ENCODE results near the gene ZSWIM2.

The ZSWIM2 gene

DNA sequence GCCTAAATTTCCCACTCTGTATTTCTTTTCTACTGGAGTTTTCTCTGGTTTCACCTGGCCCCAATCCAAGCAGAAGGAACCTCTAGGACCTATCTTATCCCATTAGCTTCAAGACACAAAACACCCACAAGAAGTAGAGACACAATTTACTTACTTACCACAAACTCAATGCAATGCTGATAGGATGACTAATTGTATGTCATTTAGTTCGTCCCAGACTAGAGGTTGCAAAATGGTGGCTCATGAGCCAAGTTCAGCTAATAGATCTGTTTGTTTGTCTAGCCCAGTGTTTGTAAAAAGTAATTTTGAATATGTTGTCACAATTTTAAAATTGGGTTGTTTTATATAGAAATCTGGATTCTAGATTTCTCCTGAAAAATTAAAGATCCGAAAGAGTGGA, 34.7 kb upstream of the ZSWIM2 start:
- Histone ChIP-seq H3K4me3 (ENCODE audit: low read length) (no peak overlapping the region), H3K36me3 (ENCODE audit: control insufficient read depth, insufficient read depth, low read length) (no peaks in the 10 kb centered on the region), H3K27me3 (ENCODE audit: control insufficient read depth, insufficient read depth, low read length) (no peaks in the 10 kb centered on the region), H3K9me3 (ENCODE audit: control insufficient read depth, insufficient read depth, low read length) (no peaks in the 10 kb centered on the region), H3K27ac (ENCODE audit: low read length) (no peak overlapping the region), H3K4me1 (ENCODE audit: control insufficient read depth, insufficient read depth, low read length) (no peaks in the 10 kb centered on the region)
- DNase-seq (ENCODE audit: low read depth, low spot score) = no peak
- no CpG with 5 or more reads among the region's 2 CpGs for WGBS (ENCODE audit: insufficient coverage, insufficient read length)

DNA sequence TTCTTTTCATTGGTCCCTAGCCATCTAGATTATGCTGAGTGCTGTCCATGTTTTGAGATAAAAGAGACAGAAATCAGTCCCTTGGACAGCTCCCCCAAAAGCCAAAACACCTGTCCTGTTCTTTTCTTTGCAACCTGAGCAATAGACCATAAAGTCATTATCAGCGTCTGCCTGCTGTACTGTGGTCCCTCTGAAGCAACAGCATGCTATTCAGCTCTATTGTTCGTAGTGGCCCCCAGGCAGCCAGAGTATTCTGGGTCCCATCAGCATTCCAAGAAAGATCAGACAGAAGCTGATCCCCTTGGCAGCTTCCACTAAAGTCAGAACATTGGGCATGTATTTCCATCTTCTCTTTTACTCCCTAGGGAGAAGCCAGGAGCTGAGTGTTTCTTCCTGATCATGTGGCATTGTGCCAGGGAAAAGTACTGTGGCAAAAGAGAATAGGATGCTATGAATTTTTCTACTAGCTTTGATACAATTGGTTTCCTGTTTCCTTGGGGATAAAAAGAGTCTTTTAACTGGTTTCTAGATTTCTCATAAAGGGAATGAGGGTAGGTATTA, 33.6 kb upstream of the ZSWIM2 start:
- Histone ChIP-seq H3K4me1 (ENCODE audit: control insufficient read depth, insufficient read depth, low read length) (no peaks in the 10 kb centered on the region), H3K9me3 (ENCODE audit: control insufficient read depth, insufficient read depth, low read length) (no peaks in the 10 kb centered on the region), H3K36me3 (ENCODE audit: control insufficient read depth, insufficient read depth, low read length) (no peaks in the 10 kb centered on the region), H3K4me3 (ENCODE audit: low read length) (no peak overlapping the region), H3K27ac (ENCODE audit: low read length) (no peak overlapping the region), H3K27me3 (ENCODE audit: control insufficient read depth, insufficient read depth, low read length) (no peaks in the 10 kb centered on the region)
- no CpG with 5 or more reads among the region's 2 CpGs for WGBS (ENCODE audit: insufficient coverage, insufficient read length)
- no peak for DNase-seq (ENCODE audit: low read depth, low spot score)

DNA sequence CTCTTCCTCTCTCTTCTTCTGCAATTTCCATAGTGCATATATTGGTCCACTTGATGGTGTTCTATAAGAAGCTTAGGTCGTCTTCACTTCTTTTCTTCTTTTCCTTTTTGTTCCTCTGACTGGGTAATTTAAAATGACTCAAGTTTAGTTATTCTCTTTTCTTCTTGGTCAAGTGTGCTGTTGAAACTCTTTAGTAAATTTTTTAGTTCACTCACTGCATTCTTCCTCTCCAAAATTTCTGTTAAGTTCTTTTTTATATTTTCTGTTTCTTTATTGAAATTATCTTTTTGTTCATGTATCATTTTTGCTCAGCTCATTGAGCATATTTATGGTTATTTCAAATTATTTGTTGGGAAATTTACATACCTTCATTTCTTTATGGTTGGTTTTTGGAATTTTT, 32.7 kb upstream of the ZSWIM2 start:
- H3K4me3 ChIP-seq (ENCODE audit: low read length) = no peak overlapping the region
- no CpG with 5 or more reads among the region's 1 CpG for WGBS (ENCODE audit: insufficient coverage, insufficient read length)
- no peaks in the 10 kb centered on the region for H3K4me1 ChIP-seq (ENCODE audit: control insufficient read depth, insufficient read depth, low read length)
- no peaks in the 10 kb centered on the region for H3K27me3 ChIP-seq (ENCODE audit: control insufficient read depth, insufficient read depth, low read length)
- H3K36me3 ChIP-seq (ENCODE audit: control insufficient read depth, insufficient read depth, low read length) = no peaks in the 10 kb centered on the region
- no peak for DNase-seq (ENCODE audit: low read depth, low spot score)
- no peaks in the 10 kb centered on the region for H3K9me3 ChIP-seq (ENCODE audit: control insufficient read depth, insufficient read depth, low read length)
- no peak overlapping the region for H3K27ac ChIP-seq (ENCODE audit: low read length)

GRCh38 chr2:186879312-186879711, 30.3 kb upstream of the ZSWIM2 start:
- no peak overlapping the region for H3K27ac ChIP-seq (ENCODE audit: low read length)
- H3K36me3 ChIP-seq (ENCODE audit: control insufficient read depth, insufficient read depth, low read length) = no peaks in the 10 kb centered on the region
- H3K9me3 ChIP-seq (ENCODE audit: control insufficient read depth, insufficient read depth, low read length) = no peaks in the 10 kb centered on the region
- no peaks in the 10 kb centered on the region for H3K4me1 ChIP-seq (ENCODE audit: control insufficient read depth, insufficient read depth, low read length)
- H3K4me3 ChIP-seq (ENCODE audit: low read length) = no peak overlapping the region
- no CpG with 5 or more reads among the region's 2 CpGs for WGBS (ENCODE audit: insufficient coverage, insufficient read length)
- DNase-seq (ENCODE audit: low read depth, low spot score) = no peak
- H3K27me3 ChIP-seq (ENCODE audit: control insufficient read depth, insufficient read depth, low read length) = no peaks in the 10 kb centered on the region

- H3K27ac ChIP-seq (ENCODE audit: low read length) = no peak overlapping the region
- no peak for DNase-seq (ENCODE audit: low read depth, low spot score)
- no peaks in the 10 kb centered on the region for H3K36me3 ChIP-seq (ENCODE audit: control insufficient read depth, insufficient read depth, low read length)
- no peaks in the 10 kb centered on the region for H3K9me3 ChIP-seq (ENCODE audit: control insufficient read depth, insufficient read depth, low read length)
- H3K27me3 ChIP-seq (ENCODE audit: control insufficient read depth, insufficient read depth, low read length) = no peaks in the 10 kb centered on the region
- H3K4me3 ChIP-seq (ENCODE audit: low read length) = no peak overlapping the region
- no CpG with 5 or more reads among the region's 4 CpGs for WGBS (ENCODE audit: insufficient coverage, insufficient read length)
- H3K4me1 ChIP-seq (ENCODE audit: control insufficient read depth, insufficient read depth, low read length) = no peaks in the 10 kb centered on the region
Measured at GRCh38 chr2:186874713-186875112, 25.7 kb upstream of the ZSWIM2 start.

GRCh38 chr2:186871881-186872280, 22.9 kb upstream of the ZSWIM2 start:
- no peaks in the 10 kb centered on the region for H3K27me3 ChIP-seq (ENCODE audit: control insufficient read depth, insufficient read depth, low read length)
- no peak for DNase-seq (ENCODE audit: low read depth, low spot score)
- no peak overlapping the region for H3K27ac ChIP-seq (ENCODE audit: low read length)
- H3K4me1 ChIP-seq (ENCODE audit: control insufficient read depth, insufficient read depth, low read length) = no peaks in the 10 kb centered on the region
- H3K9me3 ChIP-seq (ENCODE audit: control insufficient read depth, insufficient read depth, low read length) = no peaks in the 10 kb centered on the region
- H3K36me3 ChIP-seq (ENCODE audit: control insufficient read depth, insufficient read depth, low read length) = no peaks in the 10 kb centered on the region
- H3K4me3 ChIP-seq (ENCODE audit: low read length) = no peak overlapping the region
- no CpG with 5 or more reads among the region's 2 CpGs for WGBS (ENCODE audit: insufficient coverage, insufficient read length)

- Histone ChIP-seq H3K4me1 (ENCODE audit: control insufficient read depth, insufficient read depth, low read length) (no peaks in the 10 kb centered on the region), H3K27me3 (ENCODE audit: control insufficient read depth, insufficient read depth, low read length) (no peaks in the 10 kb centered on the region), H3K27ac (ENCODE audit: low read length) (no peak overlapping the region), H3K9me3 (ENCODE audit: control insufficient read depth, insufficient read depth, low read length) (no peaks in the 10 kb centered on the region), H3K4me3 (ENCODE audit: low read length) (no peak overlapping the region), H3K36me3 (ENCODE audit: control insufficient read depth, insufficient read depth, low read length) (no peaks in the 10 kb centered on the region)
- DNase-seq (ENCODE audit: low read depth, low spot score) = no peak
- WGBS (ENCODE audit: insufficient coverage, insufficient read length) = no CpG with 5 or more reads among the region's 1 CpG
Measured at GRCh38 chr2:186868344-186868743, 19.4 kb upstream of the ZSWIM2 start.

DNA sequence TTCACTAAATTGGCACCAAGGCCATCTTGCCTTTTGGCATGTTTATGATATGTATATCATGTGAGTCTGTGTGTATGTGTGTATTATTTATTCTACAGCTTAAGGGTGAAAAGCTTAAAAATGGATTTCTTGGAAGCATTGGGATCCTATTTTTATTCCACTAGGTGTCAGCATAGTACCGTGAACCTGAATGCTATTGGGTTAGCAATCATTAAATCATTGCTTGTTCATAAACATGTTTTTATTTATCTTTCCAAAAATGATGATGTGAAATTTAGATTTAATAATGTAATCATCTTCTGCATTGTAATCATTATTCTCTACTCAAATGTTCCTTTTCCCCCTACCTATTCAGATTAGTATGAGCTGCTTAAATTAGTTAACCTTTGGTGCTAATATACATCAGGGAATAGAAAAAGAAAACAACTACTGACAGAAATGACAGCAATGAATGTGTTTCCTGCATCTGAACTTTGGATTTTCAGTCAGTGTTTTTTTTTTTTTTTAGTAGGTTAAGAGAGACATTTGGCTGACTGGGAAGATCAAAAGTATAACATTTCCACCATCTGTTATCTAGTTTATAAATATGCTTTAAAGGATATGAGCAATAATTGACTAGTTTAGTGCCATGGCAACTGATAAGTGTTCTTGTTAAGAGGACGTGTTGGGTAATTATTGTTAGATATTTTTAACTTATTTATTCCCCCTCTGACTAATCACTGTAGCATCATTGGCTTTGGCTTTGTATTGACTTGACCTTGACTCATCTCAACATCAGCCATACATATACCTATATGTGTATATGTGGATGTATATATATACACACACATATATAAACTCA, 14.1 kb upstream of the ZSWIM2 start:
- no peaks in the 10 kb centered on the region for H3K27me3 ChIP-seq (ENCODE audit: control insufficient read depth, insufficient read depth, low read length)
- no CpG with 5 or more reads among the region's 2 CpGs for WGBS (ENCODE audit: insufficient coverage, insufficient read length)
- no peak for DNase-seq (ENCODE audit: low read depth, low spot score)
- H3K27ac ChIP-seq (ENCODE audit: low read length) = no peak overlapping the region
- H3K4me1 ChIP-seq (ENCODE audit: control insufficient read depth, insufficient read depth, low read length) = no peaks in the 10 kb centered on the region
- no peak overlapping the region for H3K4me3 ChIP-seq (ENCODE audit: low read length)
- no peaks in the 10 kb centered on the region for H3K9me3 ChIP-seq (ENCODE audit: control insufficient read depth, insufficient read depth, low read length)
- H3K36me3 ChIP-seq (ENCODE audit: control insufficient read depth, insufficient read depth, low read length) = no peaks in the 10 kb centered on the region

GRCh38 chr2:186855216-186855615, 6.2 kb upstream of the ZSWIM2 start:
- Histone ChIP-seq H3K36me3 (ENCODE audit: control insufficient read depth, insufficient read depth, low read length) (no peaks in the 10 kb centered on the region), H3K27me3 (ENCODE audit: control insufficient read depth, insufficient read depth, low read length) (no peaks in the 10 kb centered on the region), H3K4me1 (ENCODE audit: control insufficient read depth, insufficient read depth, low read length) (0 out of 2 replicates have a peak, but pooled peaks cover 1% of the 10 kb centered on the region), H3K27ac (ENCODE audit: low read length) (no peak overlapping the region), H3K4me3 (ENCODE audit: low read length) (no peak overlapping the region), H3K9me3 (ENCODE audit: control insufficient read depth, insufficient read depth, low read length) (no peaks in the 10 kb centered on the region)
- no CpG with 5 or more reads among the region's 5 CpGs for WGBS (ENCODE audit: insufficient coverage, insufficient read length)
- DNase-seq (ENCODE audit: low read depth, low spot score) = no peak

DNA sequence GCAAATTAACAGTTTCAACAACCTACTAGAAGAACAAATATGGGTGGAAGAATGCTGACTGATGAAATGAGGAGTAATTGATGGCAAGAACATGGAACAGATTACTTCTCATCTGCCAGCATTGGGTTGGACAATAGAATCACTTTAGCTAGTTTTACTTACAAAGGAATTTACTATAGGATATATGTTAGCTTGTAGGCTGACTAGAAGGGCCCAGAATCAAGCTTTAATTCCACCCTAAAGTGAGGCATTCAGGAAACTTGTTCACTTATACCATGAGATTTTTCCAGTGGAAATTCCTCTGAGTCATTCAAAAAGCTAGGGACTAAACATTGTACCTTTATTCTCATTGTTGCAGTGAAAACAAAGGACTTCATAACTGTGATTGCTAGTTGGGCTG, 5.0 kb upstream of the ZSWIM2 start:
- no peak for DNase-seq (ENCODE audit: low read depth, low spot score)
- no peak overlapping the region for H3K4me3 ChIP-seq (ENCODE audit: low read length)
- H3K9me3 ChIP-seq (ENCODE audit: control insufficient read depth, insufficient read depth, low read length) = no peaks in the 10 kb centered on the region
- H3K36me3 ChIP-seq (ENCODE audit: control insufficient read depth, insufficient read depth, low read length) = no peaks in the 10 kb centered on the region
- no peaks in the 10 kb centered on the region for H3K27me3 ChIP-seq (ENCODE audit: control insufficient read depth, insufficient read depth, low read length)
- H3K27ac ChIP-seq (ENCODE audit: low read length) = no peak overlapping the region
- 0 out of 2 replicates have a peak, but pooled peaks cover 1% of the 10 kb centered on the region for H3K4me1 ChIP-seq (ENCODE audit: control insufficient read depth, insufficient read depth, low read length)

GRCh38 chr2:186852508-186852907, 3.5 kb upstream of the ZSWIM2 start:
- no CpG with 5 or more reads among the region's 5 CpGs for WGBS (ENCODE audit: insufficient coverage, insufficient read length)
- 0 out of 2 replicates have a peak, but pooled peaks cover 1% of the 10 kb centered on the region for H3K4me1 ChIP-seq (ENCODE audit: control insufficient read depth, insufficient read depth, low read length)
- H3K27ac ChIP-seq (ENCODE audit: low read length) = no peak overlapping the region
- no peaks in the 10 kb centered on the region for H3K27me3 ChIP-seq (ENCODE audit: control insufficient read depth, insufficient read depth, low read length)
- H3K4me3 ChIP-seq (ENCODE audit: low read length) = no peak overlapping the region
- H3K36me3 ChIP-seq (ENCODE audit: control insufficient read depth, insufficient read depth, low read length) = no peaks in the 10 kb centered on the region
- no peaks in the 10 kb centered on the region for H3K9me3 ChIP-seq (ENCODE audit: control insufficient read depth, insufficient read depth, low read length)
- DNase-seq (ENCODE audit: low read depth, low spot score) = no peak

Data from iPS DF 6.9 (cell line).